HepG2 (cell line): ENCODE measurements around the gene ADIPOR2. TPM values are rescaled to one million over a fixed set of nuclear protein-coding genes. Genes with fewer than 3 reads are reported as not detected.

Experiments used
- GMEB2 ChIP-seq: IDR thresholded peaks from 2 replicates; pipeline ENCODE4 v1.6.1; 2016; ENCODE audit warnings: missing biosample characterization, missing genetic modification reagents, low read depth
- HMG20B ChIP-seq: conservative IDR thresholded peaks from 2 replicates; pipeline ENCODE4 v1.6.1; 2016; ENCODE audit warnings: missing genetic modification reagents, missing compliant biosample characterization
- IRF2 ChIP-seq: IDR thresholded peaks from 2 replicates; pipeline ENCODE4 v1.6.1; 2018; ENCODE audit warnings: missing genetic modification reagents, missing compliant biosample characterization
- NBN ChIP-seq: fragments of 450-650 bp; conservative IDR thresholded peaks from 2 replicates; pipeline ENCODE4 v1.6.1; 2017
- NCOA1 ChIP-seq: sonication (generic); formaldehyde crosslinking; IDR thresholded peaks from 2 replicates; pipeline ENCODE4 v1.9.0; 2021; ENCODE audit warnings: missing genetic modification reagents
- PREB ChIP-seq: sonication (generic); formaldehyde crosslinking; IDR thresholded peaks from 2 replicates; pipeline ENCODE4 v1.4.0; 2020; ENCODE audit warnings: missing genetic modification reagents
- SPEN ChIP-seq: sonication (generic); formaldehyde crosslinking; IDR thresholded peaks from 2 replicates; pipeline ENCODE4 v1.5.1; 2020; ENCODE audit warnings: low read depth, mild to moderate bottlenecking, missing genetic modification reagents
- SSRP1 ChIP-seq: IDR thresholded peaks from 2 replicates; pipeline ENCODE4 v1.6.1; 2016; ENCODE audit warnings: control low read depth
- TP53 ChIP-seq: sonication (generic); formaldehyde crosslinking; conservative IDR thresholded peaks from 2 replicates; pipeline ENCODE4 v1.4.0; 2020; ENCODE audit warnings: missing genetic modification reagents
- TRAFD1 ChIP-seq: sonication (generic); formaldehyde crosslinking; IDR thresholded peaks from 2 replicates; pipeline ENCODE4 v1.5.1; 2020; ENCODE audit warnings: missing genetic modification reagents, mild to moderate bottlenecking, borderline replicate concordance
- ZBTB44 ChIP-seq: sonication (generic); formaldehyde crosslinking; IDR thresholded peaks from 2 replicates; pipeline ENCODE4 v1.4.0; 2020; ENCODE audit warnings: missing genetic modification reagents
- ZC3H4 ChIP-seq: sonication (generic); formaldehyde crosslinking; IDR thresholded peaks from 2 replicates; pipeline ENCODE4 v1.4.0; 2020; ENCODE audit warnings: missing genetic modification reagents, borderline replicate concordance
- ZFAT ChIP-seq: sonication (generic); formaldehyde crosslinking; conservative IDR thresholded peaks from 2 replicates; pipeline ENCODE4 v1.8.1; 2023; ENCODE audit warnings: missing genetic modification reagents, inconsistent platforms
- ZFP1 ChIP-seq: IDR thresholded peaks from 2 replicates; pipeline ENCODE4 v1.6.1; 2016
- ZMAT5 ChIP-seq: sonication (generic); formaldehyde crosslinking; IDR thresholded peaks from 2 replicates; pipeline ENCODE4 v1.5.0; 2020; ENCODE audit warnings: mild to moderate bottlenecking, low read depth, missing genetic modification reagents, borderline replicate concordance
- ZNF296 ChIP-seq: sonication (generic); formaldehyde crosslinking; conservative IDR thresholded peaks from 2 replicates; pipeline ENCODE4 v1.5.0; 2020; ENCODE audit warnings: mild to moderate bottlenecking, missing genetic modification reagents
- ZNF335 ChIP-seq: sonication (generic); formaldehyde crosslinking; IDR thresholded peaks from 2 replicates; pipeline ENCODE4 v1.4.0; 2020; ENCODE audit warnings: missing genetic modification reagents
- ZNF430 ChIP-seq: sonication (generic); formaldehyde crosslinking; IDR thresholded peaks from 2 replicates; pipeline ENCODE4 v1.9.0; 2021; ENCODE audit warnings: mild to moderate bottlenecking, missing genetic modification reagents
- ZNF598 ChIP-seq: sonication (generic); formaldehyde crosslinking; IDR thresholded peaks from 2 replicates; pipeline ENCODE4 v1.5.1; 2020; ENCODE audit warnings: mild to moderate bottlenecking, missing genetic modification reagents, borderline replicate concordance
- ZNF737 ChIP-seq: sonication (generic); formaldehyde crosslinking; IDR thresholded peaks from 2 replicates; pipeline ENCODE4 v1.5.0; 2020; ENCODE audit warnings: missing genetic modification reagents, mild to moderate bottlenecking, borderline replicate concordance
- ZSCAN31 ChIP-seq: sonication (generic); formaldehyde crosslinking; IDR thresholded peaks from 2 replicates; pipeline ENCODE4 v1.5.0; 2020; ENCODE audit warnings: low read depth, mild to moderate bottlenecking, missing genetic modification reagents
- polyA plus RNA-seq, 8 experiments: library from polyadenylated mRNA; depleted of rRNA in 3 of 8; stranded (reverse) in 7 of 8; unstranded in 1 of 8; fragments of >200 nt; fragmentation: Illumina TruSeq in 4 of 8; extraction: Trizol in 4 of 8; gene quantifications; 2 replicates each; pipeline versions ENCODE4 v1.2.1 to v1.2.3, GENCODE V29; 2011 to 2016; ENCODE audit warnings: low read depth in 4 of 8, missing spikeins in 1 of 8, mixed read lengths in 1 of 8; ENCODE audit not compliant: insufficient read depth in 1 of 8
- total RNA-seq, 5 experiments: library from RNA; depleted of rRNA; stranded (reverse); fragments of >200 nt; fragmentation: Illumina TruSeq; extraction: Trizol; gene quantifications; 2 replicates each; pipeline ENCODE4 v1.2.3, GENCODE V29; 2016; ENCODE audit warnings: low read depth in 1 of 5

Gene ADIPOR2
- total and polyA plus RNA-seq, 2 of the 13 experiments (the other 11 are each of a cell fraction or from before 2014, with no cell fraction given), result 35.2 to 52.2 TPM

- TF ChIP-seq ZFP1, result 0 out of 2 replicates have a peak, but pooled peaks have one; percentile 22
- TF ChIP-seq NCOA1 (CRISPR knock-in tag), result no peak
- no peak for TF ChIP-seq PREB (CRISPR knock-in tag)
- no peak for TF ChIP-seq ZBTB44 (CRISPR knock-in tag)
- peak; percentile 76; the same call in 1 of the 2 replicates for TF ChIP-seq IRF2
- TF ChIP-seq ZNF430, result 0 out of 2 replicates have a peak, but pooled peaks have one; percentile 42
- TF ChIP-seq GMEB2 (CRISPR knock-in tag), result no peak
- TF ChIP-seq ZNF335, result no peak
- no peak; the same call in 1 of the 2 replicates for TF ChIP-seq TRAFD1 (CRISPR knock-in tag)
- no peak for TF ChIP-seq SSRP1 (CRISPR knock-in tag)
- 0 out of 2 replicates have a peak, but pooled peaks have one; percentile 54 for TF ChIP-seq HMG20B (CRISPR knock-in tag)
- TF ChIP-seq ZNF737 (CRISPR knock-in tag), result no peak
- TF ChIP-seq ZSCAN31 (CRISPR knock-in tag), result 0 out of 2 replicates have a peak, but pooled peaks have one; percentile 55
- no peak for TF ChIP-seq ZFAT (CRISPR knock-in tag)
- TF ChIP-seq SPEN (CRISPR knock-in tag), result no peak; the same call in 1 of the 2 replicates
- TF ChIP-seq TP53 (CRISPR knock-in tag), result 0 out of 2 replicates have a peak, but pooled peaks have one; percentile 25
- no peak for TF ChIP-seq ZMAT5 (CRISPR knock-in tag)
- no peak for TF ChIP-seq NBN
- no peak for TF ChIP-seq ZC3H4
- no peak for TF ChIP-seq ZNF598 (CRISPR knock-in tag)
- no peak for TF ChIP-seq ZNF296 (CRISPR knock-in tag)
Measured at GRCh38 chr12:1668833-1669543, 21.9 kb upstream of the ADIPOR2 start (continued).
